Peyer's patch (tissue), 4 donors: ENCODE results near the gene AGER.

Experiments
- POLR2A ChIP-seq, 2 donors: fragments of 450-650 bp; IDR thresholded peaks; one replicate each; pipeline ENCODE4 v1.5.1; 2017; ENCODE audit warnings: antibody characterized with exemption in 2 of 2, mild to moderate bottlenecking in 2 of 2, moderate library complexity in 2 of 2
- TF ChIP-seq, protein P1 (sequence below), 6 experiments: fragments of 450-650 bp in 4 of 6; fragments of 200-600 bp in 2 of 6; sonication (generic) in 1 of 6; IDR thresholded peaks; one replicate each; pipeline ENCODE4 v1.5.1; 2017 to 2019; ENCODE audit warnings: antibody characterized with exemption in 6 of 6, mild to moderate bottlenecking in 3 of 6, moderate library complexity in 1 of 6

GRCh38 chr6:32156891-32157290 lies 27.2 kb downstream of the AGER start:
- no peak for TF ChIP-seq POLR2A (IDR thresholded peaks at IDR 0.05)
- TF ChIP-seq, protein P1, sequence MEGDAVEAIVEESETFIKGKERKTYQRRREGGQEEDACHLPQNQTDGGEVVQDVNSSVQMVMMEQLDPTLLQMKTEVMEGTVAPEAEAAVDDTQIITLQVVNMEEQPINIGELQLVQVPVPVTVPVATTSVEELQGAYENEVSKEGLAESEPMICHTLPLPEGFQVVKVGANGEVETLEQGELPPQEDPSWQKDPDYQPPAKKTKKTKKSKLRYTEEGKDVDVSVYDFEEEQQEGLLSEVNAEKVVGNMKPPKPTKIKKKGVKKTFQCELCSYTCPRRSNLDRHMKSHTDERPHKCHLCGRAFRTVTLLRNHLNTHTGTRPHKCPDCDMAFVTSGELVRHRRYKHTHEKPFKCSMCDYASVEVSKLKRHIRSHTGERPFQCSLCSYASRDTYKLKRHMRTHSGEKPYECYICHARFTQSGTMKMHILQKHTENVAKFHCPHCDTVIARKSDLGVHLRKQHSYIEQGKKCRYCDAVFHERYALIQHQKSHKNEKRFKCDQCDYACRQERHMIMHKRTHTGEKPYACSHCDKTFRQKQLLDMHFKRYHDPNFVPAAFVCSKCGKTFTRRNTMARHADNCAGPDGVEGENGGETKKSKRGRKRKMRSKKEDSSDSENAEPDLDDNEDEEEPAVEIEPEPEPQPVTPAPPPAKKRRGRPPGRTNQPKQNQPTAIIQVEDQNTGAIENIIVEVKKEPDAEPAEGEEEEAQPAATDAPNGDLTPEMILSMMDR (IDR thresholded peaks at IDR 0.05): no peak
